ENCODE results near the gene GIPR. TPM values are rescaled to one million over a fixed set of nuclear protein-coding genes. Genes with fewer than 3 reads are reported as not detected.

Gene GIPR
- total and polyA plus RNA-seq, 2 experiments from 2014 or later: 0.42 to 1.2 TPM

DNA sequence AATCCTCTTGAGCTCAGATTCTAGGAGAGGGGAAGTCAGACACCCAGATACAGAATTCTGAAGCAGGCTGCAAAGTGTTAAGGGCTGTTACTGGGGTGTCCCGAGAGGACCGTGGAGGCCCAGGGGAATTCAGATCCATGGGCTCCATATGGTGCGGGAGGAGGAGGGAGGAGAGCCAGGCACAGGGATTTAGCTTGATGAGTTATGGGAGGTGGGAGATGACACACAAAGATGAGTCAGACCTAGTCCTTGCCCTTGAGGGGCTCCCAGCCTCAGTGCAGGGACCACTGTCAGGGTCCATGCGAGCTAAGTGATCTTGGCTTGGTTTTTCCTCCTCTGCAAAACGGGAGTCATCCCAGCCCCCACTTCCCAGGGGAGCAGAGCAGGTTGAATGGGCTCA is 14.4 kb upstream of the GIPR start:
- Histone ChIP-seq H3K79me2 (replicated peaks; ENCODE audit: insufficient read depth) (no peaks in the 10 kb centered on the region), H3F3A (replicated peaks; ENCODE audit: low read depth) (no peaks in the 10 kb centered on the region), H3K9me2 (ENCODE audit: insufficient read depth) (no peaks in the 10 kb centered on the region), H4K20me1 (replicated peaks; ENCODE audit: insufficient read depth) (no peaks in the 10 kb centered on the region), H3K4me2 (no peak overlapping the region), H3K27me3 (ENCODE audit: insufficient read depth) (no peaks in the 10 kb centered on the region), H3K4me1 (ENCODE audit: insufficient read depth) (0 out of 2 replicates have a peak, but pooled peaks cover 4% of the 10 kb centered on the region), H3K36me3 (ENCODE audit: insufficient read depth) (no peaks in the 10 kb centered on the region), H3K27ac (ENCODE audit: low read depth) (no peak overlapping the region), H3K4me3 (no peak overlapping the region), H2AFZ (peak overlapping the region; percentile 43; the same call in 1 of the 2 replicates)
- DNase-seq (ENCODE audit: low spot score): no peak
- Mint-ChIP-seq H3K27me3 (ENCODE audit: insufficient read depth, low read depth, poor library complexity) (peaks cover 17% of the 10 kb centered on the region), H3K27ac (no peak overlapping the region), H3K9me3 (peaks cover 5% of the 10 kb centered on the region; the same call in 1 of the 3 replicates), H3K4me1 (peaks cover 7% of the 10 kb centered on the region), H3K4me3 (no peak overlapping the region), H3K36me3 (ENCODE audit: low read depth) (no peaks in the 10 kb centered on the region; the same call in 2 of the 3 replicates)
- TF ChIP-seq, protein P1, sequence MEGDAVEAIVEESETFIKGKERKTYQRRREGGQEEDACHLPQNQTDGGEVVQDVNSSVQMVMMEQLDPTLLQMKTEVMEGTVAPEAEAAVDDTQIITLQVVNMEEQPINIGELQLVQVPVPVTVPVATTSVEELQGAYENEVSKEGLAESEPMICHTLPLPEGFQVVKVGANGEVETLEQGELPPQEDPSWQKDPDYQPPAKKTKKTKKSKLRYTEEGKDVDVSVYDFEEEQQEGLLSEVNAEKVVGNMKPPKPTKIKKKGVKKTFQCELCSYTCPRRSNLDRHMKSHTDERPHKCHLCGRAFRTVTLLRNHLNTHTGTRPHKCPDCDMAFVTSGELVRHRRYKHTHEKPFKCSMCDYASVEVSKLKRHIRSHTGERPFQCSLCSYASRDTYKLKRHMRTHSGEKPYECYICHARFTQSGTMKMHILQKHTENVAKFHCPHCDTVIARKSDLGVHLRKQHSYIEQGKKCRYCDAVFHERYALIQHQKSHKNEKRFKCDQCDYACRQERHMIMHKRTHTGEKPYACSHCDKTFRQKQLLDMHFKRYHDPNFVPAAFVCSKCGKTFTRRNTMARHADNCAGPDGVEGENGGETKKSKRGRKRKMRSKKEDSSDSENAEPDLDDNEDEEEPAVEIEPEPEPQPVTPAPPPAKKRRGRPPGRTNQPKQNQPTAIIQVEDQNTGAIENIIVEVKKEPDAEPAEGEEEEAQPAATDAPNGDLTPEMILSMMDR (conservative IDR thresholded peaks at IDR 0.05; ENCODE audit: low read depth in 2 of 2): no peak
- TF ChIP-seq REST (IDR thresholded peaks at IDR 0.05; ENCODE audit: unreplicated experiment): no peak
- ATAC-seq: no peak

DNA sequence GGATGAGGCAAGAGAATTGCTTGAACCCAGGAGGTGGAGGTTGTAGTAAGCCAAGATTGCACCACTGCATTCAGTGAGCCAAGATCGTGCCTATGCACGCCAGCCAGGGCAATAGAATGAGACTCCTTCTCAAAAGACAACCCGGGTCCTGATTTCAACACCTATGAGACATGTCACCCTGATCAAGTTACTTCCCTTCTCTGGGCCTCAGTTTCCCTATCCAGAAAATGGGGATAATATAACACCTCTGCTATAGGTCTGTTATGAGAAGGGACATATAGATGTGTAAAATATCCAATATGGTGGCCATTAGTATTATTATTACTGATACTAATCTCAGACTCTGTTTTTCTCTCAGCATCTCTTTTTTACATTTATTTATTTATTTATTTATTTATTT is 12.9 kb upstream of the GIPR start:
- H2AFZ ChIP-seq: no peak overlapping the region
- H3K79me2 ChIP-seq (replicated peaks; ENCODE audit: insufficient read depth): no peaks in the 10 kb centered on the region
- Mint-ChIP-seq H3K27me3 (ENCODE audit: insufficient read depth, low read depth, poor library complexity) (peaks cover 14% of the 10 kb centered on the region), H3K9me3 (no peaks in the 10 kb centered on the region), H3K27ac (no peak overlapping the region), H3K36me3 (ENCODE audit: low read depth) (no peaks in the 10 kb centered on the region; the same call in 2 of the 3 replicates), H3K4me1 (peaks cover 10% of the 10 kb centered on the region), H3K4me3 (no peak overlapping the region)
- ATAC-seq: no peak
- TF ChIP-seq, protein P2, sequence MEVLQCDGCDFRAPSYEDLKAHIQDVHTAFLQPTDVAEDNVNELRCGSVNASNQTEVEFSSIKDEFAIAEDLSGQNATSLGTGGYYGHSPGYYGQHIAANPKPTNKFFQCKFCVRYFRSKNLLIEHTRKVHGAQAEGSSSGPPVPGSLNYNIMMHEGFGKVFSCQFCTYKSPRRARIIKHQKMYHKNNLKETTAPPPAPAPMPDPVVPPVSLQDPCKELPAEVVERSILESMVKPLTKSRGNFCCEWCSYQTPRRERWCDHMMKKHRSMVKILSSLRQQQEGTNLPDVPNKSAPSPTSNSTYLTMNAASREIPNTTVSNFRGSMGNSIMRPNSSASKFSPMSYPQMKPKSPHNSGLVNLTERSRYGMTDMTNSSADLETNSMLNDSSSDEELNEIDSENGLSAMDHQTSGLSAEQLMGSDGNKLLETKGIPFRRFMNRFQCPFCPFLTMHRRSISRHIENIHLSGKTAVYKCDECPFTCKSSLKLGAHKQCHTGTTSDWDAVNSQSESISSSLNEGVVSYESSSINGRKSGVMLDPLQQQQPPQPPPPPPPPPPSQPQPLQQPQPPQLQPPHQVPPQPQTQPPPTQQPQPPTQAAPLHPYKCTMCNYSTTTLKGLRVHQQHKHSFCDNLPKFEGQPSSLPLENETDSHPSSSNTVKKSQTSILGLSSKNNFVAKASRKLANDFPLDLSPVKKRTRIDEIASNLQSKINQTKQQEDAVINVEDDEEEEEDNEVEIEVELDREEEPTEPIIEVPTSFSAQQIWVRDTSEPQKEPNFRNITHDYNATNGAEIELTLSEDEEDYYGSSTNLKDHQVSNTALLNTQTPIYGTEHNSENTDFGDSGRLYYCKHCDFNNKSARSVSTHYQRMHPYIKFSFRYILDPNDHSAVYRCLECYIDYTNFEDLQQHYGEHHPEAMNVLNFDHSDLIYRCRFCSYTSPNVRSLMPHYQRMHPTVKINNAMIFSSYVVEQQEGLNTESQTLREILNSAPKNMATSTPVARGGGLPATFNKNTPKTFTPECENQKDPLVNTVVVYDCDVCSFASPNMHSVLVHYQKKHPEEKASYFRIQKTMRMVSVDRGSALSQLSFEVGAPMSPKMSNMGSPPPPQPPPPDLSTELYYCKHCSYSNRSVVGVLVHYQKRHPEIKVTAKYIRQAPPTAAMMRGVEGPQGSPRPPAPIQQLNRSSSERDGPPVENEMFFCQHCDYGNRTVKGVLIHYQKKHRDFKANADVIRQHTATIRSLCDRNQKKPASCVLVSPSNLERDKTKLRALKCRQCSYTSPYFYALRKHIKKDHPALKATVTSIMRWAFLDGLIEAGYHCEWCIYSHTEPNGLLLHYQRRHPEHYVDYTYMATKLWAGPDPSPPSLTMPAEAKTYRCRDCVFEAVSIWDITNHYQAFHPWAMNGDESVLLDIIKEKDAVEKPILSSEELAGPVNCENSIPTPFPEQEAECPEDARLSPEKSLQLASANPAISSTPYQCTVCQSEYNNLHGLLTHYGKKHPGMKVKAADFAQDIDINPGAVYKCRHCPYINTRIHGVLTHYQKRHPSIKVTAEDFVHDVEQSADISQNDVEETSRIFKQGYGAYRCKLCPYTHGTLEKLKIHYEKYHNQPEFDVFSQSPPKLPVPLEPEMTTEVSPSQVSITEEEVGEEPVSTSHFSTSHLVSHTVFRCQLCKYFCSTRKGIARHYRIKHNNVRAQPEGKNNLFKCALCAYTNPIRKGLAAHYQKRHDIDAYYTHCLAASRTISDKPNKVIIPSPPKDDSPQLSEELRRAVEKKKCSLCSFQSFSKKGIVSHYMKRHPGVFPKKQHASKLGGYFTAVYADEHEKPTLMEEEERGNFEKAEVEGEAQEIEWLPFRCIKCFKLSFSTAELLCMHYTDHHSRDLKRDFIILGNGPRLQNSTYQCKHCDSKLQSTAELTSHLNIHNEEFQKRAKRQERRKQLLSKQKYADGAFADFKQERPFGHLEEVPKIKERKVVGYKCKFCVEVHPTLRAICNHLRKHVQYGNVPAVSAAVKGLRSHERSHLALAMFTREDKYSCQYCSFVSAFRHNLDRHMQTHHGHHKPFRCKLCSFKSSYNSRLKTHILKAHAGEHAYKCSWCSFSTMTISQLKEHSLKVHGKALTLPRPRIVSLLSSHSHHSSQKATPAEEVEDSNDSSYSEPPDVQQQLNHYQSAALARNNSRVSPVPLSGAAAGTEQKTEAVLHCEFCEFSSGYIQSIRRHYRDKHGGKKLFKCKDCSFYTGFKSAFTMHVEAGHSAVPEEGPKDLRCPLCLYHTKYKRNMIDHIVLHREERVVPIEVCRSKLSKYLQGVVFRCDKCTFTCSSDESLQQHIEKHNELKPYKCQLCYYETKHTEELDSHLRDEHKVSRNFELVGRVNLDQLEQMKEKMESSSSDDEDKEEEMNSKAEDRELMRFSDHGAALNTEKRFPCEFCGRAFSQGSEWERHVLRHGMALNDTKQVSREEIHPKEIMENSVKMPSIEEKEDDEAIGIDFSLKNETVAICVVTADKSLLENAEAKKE (CRISPR knock-in tag; IDR thresholded peaks at IDR 0.05): no peak
- DNase-seq (ENCODE audit: low spot score): no peak
- H3K4me2 ChIP-seq: no peak overlapping the region
- H3F3A ChIP-seq (replicated peaks; ENCODE audit: low read depth): no peaks in the 10 kb centered on the region
- H3K36me3 ChIP-seq (ENCODE audit: insufficient read depth): no peaks in the 10 kb centered on the region
- H3K4me3 ChIP-seq: no peak overlapping the region
- no peak overlapping the region for H3K27ac ChIP-seq (ENCODE audit: low read depth)
- H3K9me2 ChIP-seq (ENCODE audit: insufficient read depth): no peaks in the 10 kb centered on the region
- H3K27me3 ChIP-seq (ENCODE audit: insufficient read depth): no peaks in the 10 kb centered on the region
- no peaks in the 10 kb centered on the region for H4K20me1 ChIP-seq (replicated peaks; ENCODE audit: insufficient read depth)
- H3K4me1 ChIP-seq (ENCODE audit: insufficient read depth): 0 out of 2 replicates have a peak, but pooled peaks cover 4% of the 10 kb centered on the region

Measured in GM23338 (cell line).